GM18505 (cell line): ENCODE measurements around the gene RPL27A.
"Not testable (repeated sequence)": the region's sequence is repeated elsewhere in the genome, so short reads cannot be mapped to it uniquely, and the experiment has no call there.

Experiments used
- ATAC-seq: cut with Tn5 transposase; IDR thresholded peaks from one replicate; pipeline ENCODE4 v1.9.1; 2021; ENCODE audit not compliant: unreplicated experiment
- POLR2A ChIP-seq: IDR thresholded peaks from 4 replicates; pipeline ENCODE4 v1.6.1; 2011; ENCODE audit warnings: borderline replicate concordance; ENCODE audit not compliant: insufficient read depth, insufficient read length; ENCODE audit errors: extremely low read depth

Gene RPL27A

DNA sequence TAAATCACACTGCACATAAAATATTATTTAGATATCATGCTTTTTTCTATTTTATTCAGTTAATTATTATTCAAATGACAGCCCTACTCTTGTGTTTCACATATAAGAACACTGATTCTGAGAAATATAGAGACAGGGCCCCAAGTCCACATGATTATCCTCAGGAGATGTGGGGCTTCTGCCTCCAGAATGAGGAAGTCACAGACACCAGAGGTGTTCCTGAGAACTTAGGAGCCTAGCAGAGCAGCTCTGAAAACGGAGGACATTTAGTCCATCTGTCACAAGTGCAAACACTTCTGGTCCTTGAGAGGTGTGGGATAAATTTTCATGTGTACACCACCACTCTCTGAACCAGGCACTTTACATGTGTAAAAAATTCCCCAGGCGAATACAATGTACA lies 26.3 kb upstream of the RPL27A start:
- no peak for ATAC-seq
- no peak for TF ChIP-seq POLR2A

DNA sequence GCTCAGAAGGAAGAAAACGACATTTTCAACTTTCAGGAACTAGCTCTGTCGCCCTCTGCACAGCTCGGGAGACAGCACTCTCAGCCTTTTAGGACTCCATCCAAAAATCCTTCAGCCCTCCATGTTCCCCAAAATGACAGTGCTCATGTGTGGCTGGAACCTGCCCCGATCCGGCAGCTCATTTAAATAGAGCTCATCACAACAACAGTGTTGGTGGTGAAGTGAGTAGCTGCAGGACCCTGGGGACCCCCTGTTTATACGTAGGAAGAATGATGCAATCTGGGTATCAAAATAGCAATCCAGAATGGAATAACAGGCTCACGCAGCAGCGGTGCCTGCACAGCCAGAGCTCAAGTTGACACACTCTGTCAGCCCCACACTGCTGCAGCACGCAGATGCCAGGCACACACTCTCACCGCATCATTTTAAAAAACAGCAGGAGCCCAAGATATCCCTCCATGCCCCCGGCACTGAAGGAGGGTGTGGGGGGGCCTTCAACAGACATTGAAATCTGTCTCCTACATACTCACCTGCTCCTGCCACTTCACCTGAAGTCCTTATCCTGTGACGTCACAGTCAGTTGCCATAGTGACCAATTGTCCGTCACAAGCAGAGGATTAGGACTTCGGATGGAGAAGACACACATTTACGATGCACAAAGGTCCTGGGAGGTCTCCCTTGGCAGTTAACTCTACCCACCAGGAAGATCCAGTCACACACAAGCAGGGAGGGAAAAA lies 24.1 kb upstream of the RPL27A start:
- no peak for TF ChIP-seq POLR2A
- no peak for ATAC-seq

DNA sequence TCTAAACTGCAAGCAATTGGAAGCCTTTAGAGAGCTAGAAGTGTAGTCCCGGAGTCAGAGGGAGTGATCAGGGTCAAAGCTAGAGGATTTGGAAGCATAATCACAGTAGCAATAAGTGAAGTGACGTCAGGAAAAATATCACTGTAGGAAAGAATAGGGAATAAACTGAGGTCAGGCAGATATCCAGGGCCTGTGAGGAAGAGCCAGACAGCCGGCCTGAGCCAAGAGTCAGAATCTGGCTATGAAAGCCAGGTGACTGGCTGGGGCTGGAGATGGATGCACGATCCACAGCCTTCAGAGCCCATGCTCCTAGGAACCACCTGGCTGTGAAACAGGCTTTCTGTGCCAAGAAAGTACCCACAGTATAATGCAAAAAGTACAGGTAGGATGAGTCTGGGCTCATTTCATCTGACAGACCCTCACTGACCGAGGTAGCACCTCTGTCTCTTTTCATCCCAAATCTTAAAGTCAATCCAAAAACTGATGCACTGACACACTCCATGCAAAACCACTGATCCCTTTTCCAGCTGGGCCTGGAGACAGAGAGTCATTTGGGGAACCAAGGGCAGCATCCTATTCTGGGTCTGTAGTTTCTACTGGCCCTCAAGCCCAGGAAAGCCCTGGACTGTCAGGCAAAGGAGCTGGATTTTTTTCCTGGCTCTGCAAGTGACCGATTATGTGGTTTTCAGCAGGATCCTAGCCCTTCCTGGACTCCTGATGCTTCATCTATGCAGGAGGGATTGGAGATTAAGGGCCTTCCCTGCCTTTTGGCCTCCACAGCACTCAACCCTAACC lies 21.4 kb upstream of the RPL27A start:
- ATAC-seq = no peak
- TF ChIP-seq POLR2A = no peak

DNA sequence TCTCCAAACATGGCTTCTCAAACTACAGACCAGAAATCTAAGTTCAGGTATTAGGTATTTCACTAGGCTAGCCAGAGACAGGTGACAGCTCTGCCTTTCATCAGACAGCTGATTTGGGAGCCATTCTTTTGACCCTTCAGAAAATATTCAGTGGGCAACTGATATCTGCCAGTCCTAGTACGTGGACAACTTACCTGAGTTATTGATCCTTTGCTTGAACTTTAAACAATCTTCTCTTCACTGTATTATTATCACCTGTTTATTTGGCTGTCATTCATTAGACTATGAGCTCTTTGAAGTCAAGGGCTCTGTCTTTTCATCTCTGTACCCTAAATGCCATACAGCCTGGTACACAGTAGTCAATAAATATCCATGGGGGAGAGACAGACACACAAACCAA lies 17.4 kb upstream of the RPL27A start:
- TF ChIP-seq POLR2A = no peak
- no peak for ATAC-seq

DNA sequence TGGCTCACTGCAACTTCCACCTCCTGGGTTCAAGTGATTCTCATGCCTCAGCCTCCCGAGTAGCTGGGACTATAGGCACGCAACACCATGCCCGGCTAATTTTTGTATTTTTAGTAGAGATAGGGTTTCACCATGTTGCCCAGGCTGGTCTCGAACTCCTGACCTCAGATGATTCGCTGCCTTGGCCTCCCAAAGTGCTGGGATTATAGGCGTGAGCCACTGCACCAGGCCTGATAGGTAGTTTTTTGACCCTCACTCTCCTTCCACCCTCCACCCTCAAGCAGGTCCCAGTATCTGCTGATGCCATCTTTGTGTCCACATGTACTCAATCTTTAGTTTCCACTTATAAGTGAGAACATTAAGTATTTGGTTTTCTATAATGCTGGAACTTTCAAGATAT lies 12.5 kb upstream of the RPL27A start:
- ATAC-seq = not testable (repeated sequence)

DNA sequence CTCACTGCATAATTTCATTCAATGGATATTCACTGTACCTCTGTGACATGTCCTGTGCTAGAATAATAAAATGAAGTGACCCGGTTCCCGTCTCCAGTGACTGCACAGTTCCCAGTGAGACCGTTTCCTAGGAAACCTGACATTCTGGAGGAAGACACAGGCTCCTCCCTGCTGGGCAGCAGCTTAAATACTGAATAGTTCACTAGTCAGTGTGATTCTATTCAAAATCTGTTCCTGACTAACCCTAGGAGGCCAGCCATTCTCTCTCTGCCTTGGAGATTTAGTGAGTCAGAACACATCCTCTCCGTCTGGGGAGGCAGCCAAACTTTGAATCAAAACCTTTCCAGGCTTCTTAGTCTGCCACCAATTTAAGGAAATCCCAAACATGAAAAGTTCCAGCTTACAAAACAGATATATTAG lies 11.4 kb upstream of the RPL27A start:
- TF ChIP-seq POLR2A = no peak
- no peak for ATAC-seq

DNA sequence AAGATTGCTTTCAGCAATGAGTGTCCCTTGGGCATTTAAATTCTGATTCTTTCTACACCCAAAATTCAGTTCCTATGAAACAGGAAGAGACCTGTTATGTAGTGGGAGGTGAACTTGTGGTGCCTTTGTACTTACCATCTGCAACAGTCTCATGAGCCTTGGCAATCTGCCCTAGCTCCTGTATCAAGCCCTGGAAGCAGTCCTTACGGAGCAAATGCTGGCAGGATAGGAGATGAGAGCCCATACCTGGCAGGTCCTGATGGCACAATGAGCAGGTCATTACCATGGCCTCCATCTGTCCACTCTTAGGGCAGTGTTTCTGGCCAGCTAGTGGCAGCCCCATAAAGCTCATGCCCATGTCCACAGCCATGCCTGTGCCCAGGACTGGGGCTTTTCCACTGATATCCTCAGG lies 10.9 kb upstream of the RPL27A start:
- ATAC-seq = no peak

DNA sequence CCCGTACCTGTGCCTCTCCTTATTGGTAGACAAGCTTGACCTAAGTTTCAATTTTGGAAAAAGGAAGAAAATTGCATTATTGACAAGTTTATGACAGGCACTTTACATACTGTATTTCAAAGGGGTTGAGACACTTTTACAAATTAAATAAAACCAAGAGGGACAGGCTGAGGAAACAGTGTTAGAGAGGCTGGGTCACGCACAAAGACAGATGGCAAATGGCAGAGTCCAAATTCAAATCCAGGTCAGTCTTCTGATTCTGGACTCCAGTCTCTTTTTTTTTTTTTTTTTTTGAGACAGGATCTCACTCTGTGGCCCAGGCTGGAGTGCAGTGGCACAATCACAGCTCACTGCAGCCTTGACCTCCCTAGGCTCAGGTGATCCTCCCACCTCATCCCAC lies 10.2 kb upstream of the RPL27A start:
- no peak for TF ChIP-seq POLR2A
- ATAC-seq = no peak

More for the DNA sequence above, 10.9 kb upstream of the RPL27A start:
- TF ChIP-seq POLR2A = no peak

DNA sequence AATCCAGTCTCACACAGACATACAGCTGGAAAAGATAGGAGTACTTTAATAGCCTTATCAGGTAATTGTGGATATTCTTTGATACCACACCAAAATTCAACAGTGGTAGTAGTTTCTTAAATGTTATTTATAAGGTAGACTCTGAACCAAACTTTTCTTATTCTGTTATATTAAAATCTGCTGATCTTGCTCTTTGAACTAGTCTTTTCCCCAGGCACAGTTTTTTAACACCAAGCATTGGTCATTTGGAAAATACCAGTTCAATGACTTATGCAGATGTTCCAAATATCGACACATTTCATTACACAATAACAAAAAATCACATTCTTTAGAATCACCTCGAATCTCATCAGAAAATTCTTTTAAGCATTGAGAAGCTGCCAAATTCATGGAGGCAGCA lies 7.7 kb upstream of the RPL27A start:
- ATAC-seq = no peak
- no peak for TF ChIP-seq POLR2A

DNA sequence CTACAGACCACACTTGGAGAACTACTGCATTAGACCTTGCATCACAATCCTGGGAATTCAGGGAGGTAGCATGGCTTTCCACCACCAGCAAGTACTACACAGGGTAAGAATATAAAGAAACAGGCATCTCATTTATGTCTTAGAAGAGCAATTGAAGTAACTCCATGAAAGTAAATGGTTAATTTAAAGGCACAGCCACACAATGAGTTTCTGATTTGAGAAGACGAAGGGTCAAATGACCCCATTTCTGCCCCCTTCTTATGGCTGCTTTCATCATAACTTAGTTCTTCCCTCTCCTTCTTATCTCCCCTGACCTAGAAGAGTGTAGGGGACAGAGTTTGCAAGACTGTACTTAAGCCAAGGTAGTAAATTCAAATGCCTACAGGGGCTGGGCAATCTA lies 6.1 kb upstream of the RPL27A start:
- TF ChIP-seq POLR2A = no peak
- no peak for ATAC-seq

DNA sequence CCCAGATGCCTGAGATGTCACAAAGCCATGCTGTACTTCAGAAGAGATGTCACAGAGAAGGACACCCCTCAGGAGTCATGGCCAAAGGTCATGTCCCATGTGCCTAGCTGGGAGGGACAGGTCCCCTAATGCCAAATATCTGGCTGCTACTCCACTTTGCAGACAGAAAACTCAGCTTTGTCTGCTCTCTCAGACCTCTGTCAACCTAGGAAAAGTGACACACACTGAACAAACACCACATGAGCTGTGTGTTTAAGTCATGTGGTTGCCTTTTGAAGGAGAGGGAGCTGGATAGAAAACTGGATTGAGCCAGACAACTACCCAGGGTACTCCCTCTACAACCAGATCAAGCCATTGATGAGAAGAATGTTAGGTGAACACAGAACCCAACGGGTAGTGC lies 3.6 kb upstream of the RPL27A start:
- no peak for TF ChIP-seq POLR2A
- no peak for ATAC-seq

DNA sequence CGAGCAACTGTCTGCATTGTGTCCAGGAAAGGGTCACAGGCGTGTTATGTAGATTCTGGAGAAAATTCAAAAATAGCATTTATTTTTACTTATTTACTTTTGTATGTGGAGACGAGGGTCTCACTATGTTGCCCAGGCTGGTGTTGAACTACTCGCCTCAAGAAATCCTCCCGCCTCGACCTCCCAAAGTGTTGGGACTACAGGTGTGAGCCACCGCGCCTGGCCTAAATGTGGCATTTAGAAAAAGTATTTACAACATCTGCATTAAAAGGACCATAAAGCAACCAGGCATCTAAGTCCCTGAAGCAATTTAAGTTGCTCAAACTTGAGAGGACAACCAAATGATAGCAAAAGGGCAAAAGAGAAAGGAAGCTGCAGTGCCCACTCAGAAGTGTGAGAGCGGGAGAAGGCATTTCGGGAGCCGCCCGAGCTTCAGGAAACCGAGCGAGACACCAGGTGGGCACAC lies 722 bp upstream of the RPL27A start:
- TF ChIP-seq POLR2A = no peak
- ATAC-seq = no peak

DNA sequence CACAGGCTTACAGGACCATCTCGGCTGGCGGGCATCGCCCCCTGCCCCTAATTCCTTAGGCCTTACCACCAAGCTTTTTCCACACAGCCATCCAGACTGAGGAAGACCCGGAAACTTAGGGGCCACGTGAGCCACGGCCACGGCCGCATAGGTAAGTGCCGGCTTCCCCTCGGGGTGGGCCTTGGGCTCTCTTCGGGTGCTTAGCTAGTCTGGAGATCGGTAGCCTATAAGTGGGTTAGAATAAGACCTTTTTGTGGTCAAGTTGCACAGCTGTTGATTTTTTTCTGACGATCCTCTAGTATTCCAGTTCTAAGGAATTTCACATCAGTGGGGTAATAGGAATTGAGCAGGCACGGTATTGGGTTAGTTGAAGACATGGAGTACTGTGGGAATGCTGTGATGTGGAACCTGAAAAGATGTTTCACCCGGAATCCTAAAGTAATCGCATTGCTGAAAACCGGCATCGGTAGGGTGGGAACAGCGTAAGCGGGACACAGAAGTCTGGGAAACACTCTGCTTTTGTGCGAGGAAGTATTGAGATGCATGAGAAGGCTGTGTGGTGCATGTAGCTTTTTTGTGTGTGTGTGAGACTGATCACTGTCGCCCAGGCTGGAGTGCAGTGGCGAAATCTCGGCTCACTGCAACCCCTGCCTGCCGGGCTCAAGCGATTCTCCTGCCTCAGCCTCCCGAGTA lies 669 bp downstream of the RPL27A start:
- TF ChIP-seq POLR2A = no peak
- no peak for ATAC-seq
